RPMI7951 (cell line): ENCODE data around the gene SIN3B. TPM values are rescaled to one million over a fixed set of nuclear protein-coding genes. Genes with fewer than 3 reads are reported as not detected.
A peak's percentile ranks its signal among the peaks of the same experiment; 100 is the strongest.
"Not testable (repeated sequence)": the region's sequence is repeated elsewhere in the genome, so short reads cannot be mapped to it uniquely, and the experiment has no call there.

Experiments
- DNase-seq: peaks from one replicate; pipeline ENCODE4 v3.0.0-alpha.2; 2012; ENCODE audit warnings: low read depth
- total RNA-seq: library from RNA; depleted of rRNA; stranded (reverse); fragments of >200 nt; shearing (Covaris generic); gene quantifications from 2 replicates; pipeline ENCODE4 v1.2.3, GENCODE V29; 2014

SIN3B gene
- total RNA-seq, 1 experiment from 2014 or later, result 20.1 TPM

DNA sequence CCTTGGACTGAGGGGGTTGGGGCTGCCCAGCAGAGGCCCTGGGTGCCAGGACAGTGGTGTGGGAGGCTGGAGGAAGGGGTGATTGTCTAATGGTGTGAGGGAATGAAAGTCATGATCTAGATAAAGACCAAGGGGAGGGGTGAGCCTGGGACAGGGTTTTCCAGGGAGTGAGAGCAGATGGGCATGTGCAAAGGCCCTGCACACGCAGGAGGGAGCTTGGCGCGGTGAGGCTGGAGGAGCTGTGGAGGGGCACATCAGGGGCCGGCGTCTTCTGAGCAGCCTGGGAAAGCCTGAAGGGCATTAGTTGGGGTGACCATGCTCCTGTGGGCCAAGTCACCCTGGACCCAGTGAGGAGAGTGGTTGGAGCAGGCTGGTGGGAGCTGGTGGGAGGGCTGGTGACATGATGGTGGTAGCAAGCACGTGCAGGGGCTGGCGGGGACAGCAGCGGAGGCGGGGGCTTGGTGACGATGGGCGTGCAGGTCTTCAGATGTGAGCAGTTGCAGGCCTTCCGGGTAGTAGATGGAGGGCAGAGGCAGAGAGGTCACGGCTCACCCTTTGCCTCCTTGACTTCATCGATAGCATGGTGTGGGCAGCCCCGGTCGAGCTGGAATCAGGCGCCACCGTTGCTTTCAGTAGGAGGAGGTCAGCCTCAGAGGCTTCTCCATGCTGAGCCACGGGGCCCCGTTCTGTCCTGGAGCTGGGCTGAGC lies 39.4 kb downstream of the SIN3B start:
- DNase-seq, result no peak

DNA sequence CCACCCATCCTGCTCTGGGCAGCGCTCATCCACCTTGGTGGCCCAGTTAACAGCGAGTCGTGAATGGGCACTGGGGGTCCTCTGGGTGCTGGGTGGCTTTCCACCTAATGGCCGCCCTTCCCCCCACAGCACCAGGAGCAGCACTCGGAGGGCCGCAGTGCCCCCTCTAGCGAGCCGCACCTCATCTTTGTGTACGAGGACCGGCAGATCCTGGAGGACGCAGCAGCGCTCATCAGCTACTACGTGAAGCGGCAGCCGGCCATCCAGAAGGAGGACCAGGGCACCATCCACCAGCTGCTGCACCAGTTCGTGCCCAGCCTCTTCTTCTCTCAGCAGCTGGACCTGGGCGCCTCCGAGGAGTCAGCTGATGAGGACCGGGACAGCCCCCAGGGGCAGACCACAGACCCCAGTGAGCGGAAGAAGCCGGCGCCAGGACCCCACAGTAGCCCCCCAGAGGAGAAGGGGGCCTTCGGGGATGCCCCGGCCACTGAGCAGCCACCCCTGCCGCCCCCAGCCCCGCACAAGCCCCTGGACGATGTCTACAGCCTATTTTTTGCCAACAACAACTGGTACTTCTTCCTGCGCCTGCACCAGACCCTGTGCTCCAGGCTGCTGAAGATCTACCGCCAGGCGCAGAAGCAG lies 40.3 kb downstream of the SIN3B start:
- no peak for DNase-seq

GRCh38 chr19:16871871-16872270 lies 42.7 kb downstream of the SIN3B start:
- no peak for DNase-seq

DNA sequence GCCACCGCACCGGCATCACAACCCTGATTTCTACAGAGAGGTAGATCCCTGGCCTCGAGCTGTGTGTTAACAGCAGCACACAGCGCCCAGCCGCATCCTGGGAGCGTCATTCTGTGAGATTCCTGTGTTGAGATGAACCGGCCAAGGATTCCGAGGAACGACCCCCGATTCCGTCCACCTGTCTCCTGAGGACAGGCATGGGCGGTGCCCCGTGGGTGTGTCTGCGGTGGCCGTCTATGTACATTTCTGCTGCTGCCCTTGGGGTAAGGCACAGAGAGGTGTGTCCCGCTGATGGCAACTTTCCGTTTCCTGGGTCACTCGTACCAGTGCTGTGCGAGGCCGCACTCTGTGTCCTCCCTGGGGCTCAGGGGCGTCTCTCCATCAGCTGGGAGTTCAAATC lies 43.5 kb downstream of the SIN3B start:
- no peak for DNase-seq

GRCh38 chr19:16873594-16873993 lies 44.4 kb downstream of the SIN3B start:
- DNase-seq, result no peak

GRCh38 chr19:16874250-16874977 lies 45.2 kb downstream of the SIN3B start:
- no peak for DNase-seq

- not testable (repeated sequence) for DNase-seq
Observed at GRCh38 chr19:16874978-16875299, 45.7 kb downstream of the SIN3B start.

DNA sequence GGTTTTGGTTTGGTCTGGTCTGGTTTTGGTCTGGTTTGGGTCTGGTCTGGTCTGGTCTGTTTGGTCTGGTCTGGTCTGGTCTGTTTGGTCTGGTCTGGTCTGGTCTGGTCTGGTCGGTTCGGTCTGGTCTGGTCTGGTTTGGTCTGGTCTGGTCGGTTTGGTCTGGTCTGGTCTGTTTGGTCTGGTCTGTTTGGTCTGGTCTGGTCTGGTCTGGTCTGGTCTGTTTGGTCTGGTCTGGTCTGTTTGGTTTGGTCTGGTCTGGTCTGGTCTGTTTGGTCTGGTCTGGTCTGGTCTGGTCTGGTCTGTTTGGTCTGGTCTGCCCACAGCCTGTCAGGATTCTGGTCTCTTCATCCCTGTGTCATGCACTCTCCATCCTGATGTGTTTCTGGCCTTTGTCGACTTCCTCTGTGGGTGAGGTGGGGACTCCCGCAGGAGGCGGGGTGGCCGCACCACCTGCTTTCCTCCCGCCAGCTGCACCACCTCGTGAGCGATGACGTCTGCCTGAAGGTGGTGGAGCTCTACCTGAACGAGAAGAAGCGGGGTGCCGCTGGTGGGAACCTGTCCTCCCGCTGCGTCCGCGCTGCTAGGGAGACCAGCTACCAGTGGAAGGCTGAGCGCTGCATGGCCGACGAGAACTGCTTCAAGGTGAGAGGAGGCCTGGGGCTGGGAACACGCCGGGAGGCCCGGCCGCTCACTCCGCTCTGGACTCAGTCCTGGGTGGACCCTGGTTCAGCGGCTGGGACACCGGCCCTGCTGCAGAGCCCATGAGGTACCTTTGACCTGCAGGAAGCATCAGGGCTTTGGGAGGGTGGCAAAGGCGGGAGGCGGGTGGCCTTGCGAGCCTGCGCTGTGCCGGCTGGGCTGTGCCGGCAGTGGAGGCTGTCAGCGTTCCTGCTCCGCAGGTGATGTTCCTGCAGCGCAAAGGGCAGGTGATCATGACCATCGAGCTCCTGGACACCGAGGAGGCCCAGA lies 46.7 kb downstream of the SIN3B start:
- DNase-seq, result no peak

DNA sequence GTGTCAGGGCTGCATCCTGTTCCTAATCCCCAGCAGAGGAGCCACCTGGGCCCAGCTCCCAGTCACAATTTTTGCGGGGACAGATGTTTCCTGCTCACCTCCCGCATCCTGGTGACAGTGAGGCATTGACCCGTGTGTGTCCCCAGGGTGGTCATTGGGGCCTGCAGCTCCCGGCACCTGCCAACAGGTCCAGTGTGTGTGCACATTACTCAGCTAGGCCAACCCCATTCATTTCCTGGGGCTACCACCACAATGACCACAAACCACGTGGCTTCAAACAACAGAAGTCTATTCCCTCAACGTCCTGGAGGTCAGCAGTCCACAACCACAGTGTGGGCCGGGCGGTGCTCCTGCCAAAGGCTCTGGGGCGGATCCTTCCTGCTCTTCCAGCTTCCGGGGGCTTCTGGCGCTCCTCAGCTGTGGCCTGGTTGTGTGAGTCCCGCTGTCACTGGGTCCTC lies 47.7 kb downstream of the SIN3B start:
- peak; percentile 98 for DNase-seq

GRCh38 chr19:16877581-16877980 lies 48.4 kb downstream of the SIN3B start:
- DNase-seq, result peak; percentile 71

DNA sequence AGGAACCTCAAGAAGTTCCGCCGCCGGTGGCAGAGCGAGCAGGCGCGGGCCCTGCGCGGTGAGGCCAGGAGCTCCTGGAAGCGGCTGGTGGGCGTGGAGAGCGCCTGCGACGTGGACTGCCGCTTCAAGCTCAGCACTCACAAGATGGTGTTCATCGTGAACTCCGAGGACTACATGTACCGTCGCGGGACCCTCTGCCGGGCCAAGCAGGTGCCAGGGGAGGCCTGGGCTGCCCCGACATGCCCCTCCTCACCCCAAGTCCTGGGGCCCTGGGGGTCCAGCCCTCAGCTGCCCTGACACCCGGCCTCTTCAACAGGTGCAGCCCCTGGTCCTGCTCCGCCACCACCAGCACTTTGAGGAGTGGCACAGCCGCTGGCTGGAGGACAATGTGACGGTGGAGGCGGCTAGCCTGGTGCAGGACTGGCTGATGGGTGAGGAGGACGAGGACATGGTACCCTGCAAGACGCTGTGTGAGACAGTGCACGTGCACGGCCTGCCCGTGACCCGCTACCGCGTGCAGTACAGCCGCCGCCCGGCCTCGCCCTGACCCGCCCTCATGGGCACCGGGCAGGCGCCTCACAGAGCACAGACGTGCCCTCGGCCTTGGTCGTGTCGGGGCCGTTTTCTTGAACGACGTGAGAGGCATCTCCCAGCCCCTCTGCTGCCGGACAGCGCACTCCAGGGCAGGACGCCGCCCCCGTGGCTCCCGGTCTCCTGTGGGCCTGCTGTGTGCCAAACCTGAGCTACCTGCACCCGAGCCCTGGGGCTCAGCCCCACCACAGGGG lies 49.2 kb downstream of the SIN3B start:
- DNase-seq, result no peak

DNA sequence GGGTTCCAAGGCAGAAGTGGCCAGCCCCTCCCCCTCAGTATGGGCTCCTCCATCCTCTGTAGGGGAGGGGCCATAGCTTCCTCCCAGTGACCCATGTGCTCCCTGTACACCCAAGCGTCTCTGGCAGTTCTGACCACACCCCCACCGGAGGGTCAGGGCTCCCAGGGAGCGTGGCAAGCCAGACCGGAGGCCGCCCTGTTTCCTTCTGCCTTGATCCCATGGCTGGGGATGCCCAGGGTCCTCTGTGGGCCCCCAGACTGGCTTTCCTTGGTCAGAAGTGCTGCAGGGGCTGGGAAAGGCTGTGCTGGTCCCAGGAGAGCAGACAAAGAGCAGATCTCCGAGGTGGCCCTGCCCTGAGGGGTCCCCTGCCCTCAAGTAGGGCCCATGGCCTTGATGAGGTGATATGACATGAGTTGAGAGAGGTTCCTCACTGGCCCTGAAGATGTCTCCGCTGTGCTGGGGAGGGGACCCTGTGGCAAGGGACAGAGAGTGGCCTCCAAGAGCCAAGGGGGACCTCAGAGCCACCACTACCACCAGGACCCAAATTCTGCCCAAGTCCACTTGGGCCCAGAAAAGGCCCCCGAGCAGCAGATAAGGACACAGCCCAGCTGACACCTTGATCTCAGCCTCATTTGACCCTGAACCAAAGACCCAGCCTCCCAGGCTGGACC lies 51.8 kb downstream of the SIN3B start:
- DNase-seq, result no peak

GRCh38 chr19:16882146-16882545 lies 52.9 kb downstream of the SIN3B start:
- no peak for DNase-seq

- DNase-seq, result peak; percentile 54
Observed at GRCh38 chr19:16883522-16883921, 54.3 kb downstream of the SIN3B start.

DNA sequence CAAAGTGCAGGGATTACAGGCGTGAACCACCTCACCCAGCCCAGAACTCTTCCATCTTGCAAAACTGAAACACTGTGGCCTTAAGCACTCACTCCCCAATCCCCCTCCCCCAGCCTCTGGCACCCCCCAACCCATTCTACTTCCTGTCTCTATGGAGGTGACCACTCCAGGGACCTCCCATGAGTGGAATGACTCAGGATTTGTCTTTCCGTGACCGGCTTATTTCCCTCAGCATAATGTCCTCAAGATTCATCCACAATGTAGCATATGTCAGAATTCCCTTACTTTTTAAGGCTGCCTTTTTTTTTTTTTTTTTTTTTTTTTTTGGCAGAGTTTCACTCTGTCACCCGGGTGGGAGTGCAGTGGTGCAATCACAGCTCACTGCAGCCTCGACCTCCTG lies 56.0 kb downstream of the SIN3B start:
- DNase-seq, result peak; percentile 79

DNA sequence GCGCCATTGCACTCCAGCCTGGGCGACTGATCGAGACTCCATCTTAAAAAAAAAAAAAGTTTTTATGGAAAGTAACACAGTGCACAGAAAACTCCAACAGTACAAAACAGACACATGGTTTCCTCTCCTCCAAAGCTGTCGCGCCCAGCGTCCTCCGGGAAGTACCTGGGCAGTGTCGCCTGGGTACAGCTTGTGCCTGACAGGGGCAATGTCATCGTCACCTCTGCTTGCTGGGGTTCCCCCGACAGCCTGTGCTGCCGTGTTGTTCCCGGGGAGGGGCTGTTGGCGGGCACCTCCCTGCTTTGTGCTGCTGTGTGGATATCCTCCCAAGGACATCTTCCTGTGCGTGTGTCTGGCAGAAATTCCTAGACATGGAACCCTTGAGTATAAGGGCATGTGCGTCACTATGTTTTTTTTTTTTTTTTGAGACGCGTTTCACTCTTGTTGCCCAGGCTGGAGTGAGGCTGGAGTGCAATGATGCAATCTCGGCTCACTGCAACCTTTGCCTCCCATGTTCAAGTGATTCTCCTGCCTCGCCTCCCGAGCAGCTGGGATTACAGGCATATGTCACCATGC lies 57.2 kb downstream of the SIN3B start:
- peak; percentile 93 for DNase-seq

GRCh38 chr19:16887353-16888265 lies 58.4 kb downstream of the SIN3B start:
- peak; percentile 58 for DNase-seq

DNA sequence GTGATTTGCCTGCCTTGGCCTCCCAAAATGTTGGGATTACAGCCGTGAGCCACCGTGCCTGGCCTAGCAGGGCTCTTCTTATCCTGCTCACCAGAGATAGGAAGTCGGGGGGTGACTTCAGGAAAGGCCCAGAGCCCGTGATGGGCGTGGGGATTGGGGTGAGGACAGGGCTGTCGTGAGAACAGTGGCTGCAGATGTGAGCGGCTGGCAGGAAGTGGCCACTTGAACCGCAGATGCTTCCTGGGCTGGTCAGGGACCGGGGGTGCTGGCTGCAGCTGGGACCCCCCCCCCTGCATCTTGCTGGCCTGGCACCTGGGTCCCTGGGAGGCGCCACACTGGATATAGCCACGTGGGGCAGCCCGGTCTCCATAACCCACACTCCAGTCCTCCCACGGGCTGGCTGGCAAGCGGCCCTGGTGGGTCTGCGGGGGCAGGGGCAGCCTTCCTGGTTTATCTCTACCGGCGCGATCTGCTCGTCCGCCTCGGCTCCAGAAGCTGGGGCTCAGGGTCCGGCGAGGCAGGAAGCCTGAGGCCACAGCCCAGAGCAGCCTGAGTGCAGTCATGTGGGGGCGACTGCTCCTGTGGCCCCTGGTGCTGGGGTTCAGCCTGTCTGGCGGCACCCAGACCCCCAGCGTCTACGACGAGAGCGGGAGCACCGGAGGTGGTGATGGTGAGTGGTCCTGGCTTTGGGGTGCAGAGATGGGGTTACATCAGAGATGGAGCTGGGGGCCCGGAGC lies 59.6 kb downstream of the SIN3B start, which contains the start of gene F2RL3:
Gene F2RL3 (plus strand): TSS at position 371 of the 737 bp plus-strand sequence. CDS start 191 bp downstream, at position 562.
- peak; percentile 96 for DNase-seq
